GM23248 (cell line): ENCODE results near the gene PCGF2. TPM values are rescaled to one million over a fixed set of nuclear protein-coding genes. Genes with fewer than 3 reads are reported as not detected.

ENCODE experiments used
- DNase-seq: peaks from one replicate; pipeline ENCODE4 v3.0.0-alpha.2; 2015
- H2AFZ ChIP-seq: fragments of 200-600 bp; sonication (generic); 2 replicates; pipeline ENCODE4 v1.6.1; 2016; ENCODE audit warnings: antibody characterized with exemption
- H3F3A ChIP-seq: fragments of 200-600 bp; sonication (generic); 2 replicates; pipeline ENCODE4 v1.6.1; 2016; ENCODE audit warnings: mild to moderate bottlenecking, antibody characterized with exemption, mixed run types; ENCODE audit not compliant: insufficient read depth
- H3K27ac ChIP-seq: fragments of 200-600 bp; sonication (generic); 2 replicates; pipeline ENCODE4 v1.5.1; 2016; ENCODE audit warnings: mild to moderate bottlenecking
- H3K27me3 ChIP-seq: fragments of 200-600 bp; sonication (generic); replicated peaks from 2 replicates; pipeline ENCODE4 v1.6.1; 2016; ENCODE audit warnings: mild to moderate bottlenecking; ENCODE audit not compliant: insufficient read depth
- H3K36me3 ChIP-seq: fragments of 200-600 bp; sonication (generic); 2 replicates; pipeline ENCODE4 v1.6.1; 2016; ENCODE audit warnings: low read depth, mild to moderate bottlenecking
- H3K4me1 ChIP-seq: fragments of 200-600 bp; sonication (generic); 2 replicates; pipeline ENCODE4 v1.6.1; 2016; ENCODE audit warnings: mild to moderate bottlenecking; ENCODE audit not compliant: insufficient read depth
- H3K4me2 ChIP-seq: fragments of 200-600 bp; sonication (generic); one replicate; pipeline ENCODE4 v1.6.1; 2016; ENCODE audit warnings: mild to moderate bottlenecking; ENCODE audit not compliant: unreplicated experiment
- H3K4me3 ChIP-seq: fragments of 200-600 bp; sonication (generic); 2 replicates; pipeline ENCODE4 v1.5.1; 2016; ENCODE audit warnings: mild to moderate bottlenecking
- H3K79me2 ChIP-seq: fragments of 200-600 bp; sonication (generic); 2 replicates; pipeline ENCODE4 v1.6.1; 2016; ENCODE audit warnings: mild to moderate bottlenecking; ENCODE audit not compliant: insufficient read depth
- H3K9ac ChIP-seq: fragments of 200-600 bp; sonication (generic); 2 replicates; pipeline ENCODE4 v1.6.1; 2016; ENCODE audit warnings: mild to moderate bottlenecking
- H3K9me2 ChIP-seq: fragments of 200-600 bp; sonication (generic); 2 replicates; pipeline ENCODE4 v1.6.1; 2016; ENCODE audit warnings: mixed run types, mild to moderate bottlenecking, moderate library complexity; ENCODE audit not compliant: insufficient read depth
- H3K9me3 ChIP-seq: fragments of 200-600 bp; sonication (generic); one replicate; pipeline ENCODE4 v1.6.1; 2017; ENCODE audit warnings: low read depth
- H4K20me1 ChIP-seq: fragments of 200-600 bp; sonication (generic); 2 replicates; pipeline ENCODE4 v1.6.0; 2016; ENCODE audit not compliant: insufficient read depth
- EZH2 ChIP-seq: fragments of 200-600 bp; sonication (generic); IDR thresholded peaks from 2 replicates; pipeline ENCODE4 v1.6.1; 2018; ENCODE audit warnings: antibody characterized with exemption, mild to moderate bottlenecking; ENCODE audit not compliant: insufficient read depth, poor library complexity, severe bottlenecking
- EZH2phosphoT487 ChIP-seq: fragments of 200-600 bp; sonication (generic); IDR thresholded peaks from 2 replicates; pipeline ENCODE4 v1.6.1; 2018; ENCODE audit warnings: antibody characterized with exemption, moderate library complexity, mild to moderate bottlenecking, low read depth; ENCODE audit not compliant: insufficient read depth
- WGBS, 2 experiments: methylation state at CpG; one replicate each; pipeline ENCODE4 v1.1.6; 2015 to 2017; ENCODE audit warnings: low lambda C conversion rate in 2 of 2, low coverage in 1 of 2; ENCODE audit errors: missing lambda C conversion rate in 2 of 2; 5-methylcytosine and 5-hydroxymethylcytosine counted together
- in situ Hi-C: fragments of 300-500 bp; cut with MboI; formaldehyde crosslinking; loops from 2 replicates; pipeline ENCODE4 v1.15.0; 2020
- polyA plus RNA-seq: library from polyadenylated mRNA; unstranded; fragments of >200 nt; fragmentation: Nextera tagmentation; extraction: Ambion mirVana; gene quantifications from 2 replicates; pipeline ENCODE4 v1.2.1, GENCODE V29; 2016
- total RNA-seq: library from RNA; depleted of rRNA; stranded (reverse); fragments of >200 nt; shearing (Covaris generic); gene quantifications from 2 replicates; pipeline ENCODE4 v1.2.3, GENCODE V29; 2014

PCGF2 gene
- total and polyA plus RNA-seq, 2 experiments from 2014 or later = 3.8 to 4.6 TPM

DNA sequence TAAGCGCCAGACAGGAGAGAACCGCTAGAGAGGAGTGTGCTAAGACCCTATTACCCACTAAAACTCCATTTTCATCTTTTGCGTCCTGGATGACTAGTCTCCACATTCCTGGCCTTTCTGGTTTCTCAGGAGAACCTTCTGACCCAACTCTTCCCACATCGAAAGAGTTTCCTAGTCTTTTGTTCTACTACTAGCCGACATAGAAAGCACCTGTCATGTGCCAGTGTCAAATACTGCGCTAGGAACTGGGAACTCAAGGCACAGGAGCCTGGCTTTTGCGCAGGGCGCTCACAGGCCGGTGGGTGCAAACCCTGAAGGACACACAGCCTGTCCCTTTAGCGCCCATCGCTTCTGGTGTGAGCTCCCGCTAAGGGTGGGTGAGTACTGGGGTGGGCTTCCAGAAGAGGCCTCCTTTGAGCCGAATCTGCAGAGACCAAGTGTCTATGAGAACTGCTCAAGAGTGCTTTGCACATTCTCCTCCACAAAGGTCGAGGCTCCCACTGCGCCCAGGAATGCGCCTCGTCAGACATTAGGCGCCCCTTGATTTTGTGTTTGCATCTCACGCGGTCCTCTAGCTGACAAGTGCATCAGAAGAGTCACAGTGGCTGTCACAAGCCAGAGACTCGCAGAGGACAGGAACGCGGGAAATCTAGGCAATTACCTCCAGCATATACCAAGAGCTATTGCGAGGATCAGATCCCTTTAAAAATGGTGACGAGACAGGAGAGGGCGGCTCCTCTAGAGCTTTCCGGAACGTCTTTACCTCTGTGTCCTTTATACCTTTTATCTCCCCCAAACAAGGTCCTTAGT lies 2.4 kb upstream of the PCGF2 start:
- Histone ChIP-seq H3K79me2 (peaks cover 52% of the 10 kb centered on the region), H3K4me2 (peak overlapping the region; percentile 96), H3K36me3 (peaks cover 4% of the 10 kb centered on the region; the same call in 1 of the 2 replicates), H2AFZ (peak overlapping the region; percentile 78), H3K27ac (no peak overlapping the region), H3K9ac (peak overlapping the region; percentile 39; the same call in 1 of the 2 replicates), H3K4me3 (peak overlapping the region; percentile 76), H4K20me1 (no peaks in the 10 kb centered on the region), H3K9me2 (no peaks in the 10 kb centered on the region), H3F3A (peaks cover 4% of the 10 kb centered on the region; the same call in 1 of the 2 replicates), H3K27me3 (no peaks in the 10 kb centered on the region), H3K9me3 (no peaks in the 10 kb centered on the region), H3K4me1 (peaks cover 20% of the 10 kb centered on the region)
- TF ChIP-seq EZH2phosphoT487 (no peak), EZH2 (no peak)
- in situ Hi-C loops = no loop called here
- WGBS, 2 experiments = 47 to 49% methylated on average over 28 of the region's 28 CpGs
- DNase-seq = peak; percentile 43

DNA sequence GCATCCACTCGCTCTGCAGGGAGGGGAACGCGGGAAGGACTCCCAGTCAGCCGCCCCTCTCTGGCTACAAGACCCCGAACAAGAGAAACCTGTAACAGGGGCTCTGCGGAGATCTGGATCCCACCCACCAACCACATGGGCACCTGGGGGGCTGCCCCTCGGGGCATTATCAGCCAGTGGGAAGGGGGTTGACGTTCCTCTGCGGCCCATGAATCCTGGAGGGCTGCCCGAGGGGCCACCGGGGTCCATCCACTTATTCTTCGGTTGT lies 1.8 kb upstream of the PCGF2 start:
- Histone ChIP-seq H3K36me3 (peaks cover 1% of the 10 kb centered on the region; the same call in 1 of the 2 replicates), H3F3A (peaks cover 4% of the 10 kb centered on the region; the same call in 1 of the 2 replicates), H3K27me3 (no peaks in the 10 kb centered on the region), H3K27ac (no peak overlapping the region), H3K4me2 (peak overlapping the region; percentile 96), H3K4me3 (peak overlapping the region; percentile 76), H3K79me2 (peaks cover 55% of the 10 kb centered on the region), H2AFZ (peak overlapping the region; percentile 78; the same call in 1 of the 2 replicates), H3K4me1 (peaks cover 20% of the 10 kb centered on the region), H3K9ac (peak overlapping the region; percentile 75; the same call in 1 of the 2 replicates), H4K20me1 (no peaks in the 10 kb centered on the region), H3K9me3 (no peaks in the 10 kb centered on the region), H3K9me2 (no peaks in the 10 kb centered on the region)
- no peak for DNase-seq
- 5 to 10% methylated on average over 10 to 12 of the region's 12 CpGs for WGBS, 2 experiments
- no peak for TF ChIP-seq EZH2
- TF ChIP-seq EZH2phosphoT487 = no peak
- in situ Hi-C loops = no loop called here

DNA sequence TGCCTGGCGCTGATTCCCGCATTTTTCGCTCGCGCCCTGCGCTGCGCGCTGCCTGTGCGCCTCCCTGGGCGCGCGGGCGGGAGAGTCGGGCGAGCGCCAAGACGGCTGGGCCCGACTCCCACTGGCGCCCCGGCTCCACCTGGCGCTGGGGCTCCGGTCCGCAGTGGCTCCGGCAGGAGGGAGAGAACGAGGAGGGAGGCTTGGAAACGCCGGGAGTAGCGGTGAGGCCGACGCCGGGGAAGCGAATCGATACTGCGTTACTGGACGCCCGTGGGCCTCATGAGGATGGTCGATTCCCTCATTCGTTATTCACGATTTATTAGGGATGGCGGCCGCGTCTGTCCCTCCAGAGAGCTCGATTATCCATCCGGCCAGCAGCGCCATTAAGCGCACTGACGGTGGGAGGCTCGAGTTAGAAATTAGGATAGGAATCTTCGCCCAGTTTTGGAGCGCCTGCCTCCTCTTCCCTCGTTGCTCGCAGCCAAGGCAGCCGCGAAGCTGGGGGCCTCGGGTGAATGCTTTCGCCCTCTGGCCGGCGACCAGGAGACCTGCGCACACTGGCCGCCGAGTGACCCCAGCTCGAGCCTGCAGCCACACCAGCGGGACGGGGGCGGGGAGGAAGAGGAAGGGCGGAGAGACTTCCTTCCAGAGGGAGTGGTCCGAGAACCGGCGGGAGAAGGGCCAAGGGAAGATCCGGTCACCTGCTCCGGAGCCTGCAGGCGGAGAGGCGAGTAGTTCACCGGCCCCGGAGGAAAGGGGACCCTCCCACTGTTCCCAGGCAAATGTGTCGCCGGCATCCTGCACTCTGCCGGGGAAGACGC lies 1.3 kb upstream of the PCGF2 start:
- peak overlapping the region; percentile 78 for H2AFZ ChIP-seq
- H3K36me3 ChIP-seq = no peaks in the 10 kb centered on the region
- peaks cover 4% of the 10 kb centered on the region; the same call in 1 of the 2 replicates for H3F3A ChIP-seq
- no peaks in the 10 kb centered on the region for H3K9me2 ChIP-seq
- in situ Hi-C loops = no loop called here
- peaks cover 20% of the 10 kb centered on the region for H3K4me1 ChIP-seq
- H3K79me2 ChIP-seq = peaks cover 55% of the 10 kb centered on the region
- H3K4me2 ChIP-seq = peak overlapping the region; percentile 96
- peak overlapping the region; percentile 76 for H3K4me3 ChIP-seq
- H3K9me3 ChIP-seq = no peaks in the 10 kb centered on the region
- no peaks in the 10 kb centered on the region for H4K20me1 ChIP-seq
- DNase-seq = peak; percentile 65
- peak overlapping the region; percentile 50 for H3K27ac ChIP-seq
- peak overlapping the region; percentile 75 for H3K9ac ChIP-seq
- TF ChIP-seq EZH2phosphoT487 (no peak), EZH2 (no peak)
- 0 to 2% methylated on average over 61 to 68 of the region's 79 CpGs for WGBS, 2 experiments
- H3K27me3 ChIP-seq = no peaks in the 10 kb centered on the region

DNA sequence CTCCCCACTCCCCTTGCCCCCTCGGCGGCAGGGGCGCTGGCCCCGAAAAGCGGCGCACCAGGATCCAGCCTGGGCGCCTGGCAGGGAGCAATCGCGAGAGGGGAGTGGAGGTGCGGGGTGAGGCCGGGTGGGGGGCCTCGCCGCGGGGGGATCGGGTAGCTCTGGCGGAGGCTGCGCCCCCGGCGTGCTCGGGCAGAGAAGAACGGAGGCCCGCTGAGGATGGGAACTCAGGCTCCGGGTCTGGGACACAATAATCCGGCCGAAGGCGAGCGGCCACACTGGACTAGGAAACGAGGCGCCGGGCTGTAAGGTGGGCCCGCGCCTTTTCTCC lies 721 bp upstream of the PCGF2 start:
- 1 to 5% methylated on average over 8 to 27 of the region's 32 CpGs for WGBS, 2 experiments
- TF ChIP-seq EZH2 = no peak
- TF ChIP-seq EZH2phosphoT487 = no peak
- Histone ChIP-seq H3K4me1 (peaks cover 17% of the 10 kb centered on the region), H3K36me3 (no peaks in the 10 kb centered on the region), H3K4me2 (peak overlapping the region; percentile 96), H3K9me3 (no peaks in the 10 kb centered on the region), H3K9ac (peak overlapping the region; percentile 75), H3K9me2 (no peaks in the 10 kb centered on the region), H3F3A (peaks cover 4% of the 10 kb centered on the region; the same call in 1 of the 2 replicates), H3K27me3 (no peaks in the 10 kb centered on the region), H3K27ac (peak overlapping the region; percentile 50), H3K79me2 (peaks cover 55% of the 10 kb centered on the region), H3K4me3 (peak overlapping the region; percentile 76), H2AFZ (peak overlapping the region; percentile 78), H4K20me1 (no peaks in the 10 kb centered on the region)
- in situ Hi-C loops = no loop called here
- no peak for DNase-seq
